GM12892 (cell line): ENCODE results near the gene GARNL3.

Experiments used
- POLR2A ChIP-seq: IDR thresholded peaks from 2 replicates; pipeline ENCODE4 v1.6.1; 2011; ENCODE audit warnings: low read depth, low read length, control low read depth
- POLR2AphosphoS5 ChIP-seq: IDR thresholded peaks from 2 replicates; pipeline ENCODE4 v1.6.1; 2011; ENCODE audit warnings: low read depth, low read length, control low read depth

DNA sequence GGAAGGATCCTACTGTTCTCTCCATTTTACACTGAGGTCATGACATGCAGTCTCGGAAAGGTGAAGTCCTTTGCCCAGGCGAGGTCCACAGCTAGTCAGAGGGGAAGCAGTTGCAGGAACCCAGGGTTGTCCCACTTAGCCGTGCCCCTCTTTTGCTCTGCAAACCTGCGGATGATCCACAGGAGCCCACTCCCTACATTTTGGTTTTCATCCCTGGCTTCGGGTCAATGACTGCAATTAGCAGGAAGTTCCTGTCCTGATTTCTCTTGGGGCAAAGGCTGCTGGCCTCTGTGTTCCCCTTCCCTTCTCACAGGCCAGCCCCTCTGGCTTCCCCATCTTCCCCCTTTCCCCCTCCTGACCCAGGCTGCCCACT lies 133.7 kb downstream of the GARNL3 start:
- TF ChIP-seq POLR2A (no peak), POLR2AphosphoS5 (no peak)
